Ramos (cell line): ENCODE results near the gene ZBTB7A.

Experiments used
- in situ Hi-C: fragments of 300-500 bp; cut with MboI; formaldehyde crosslinking; loops from one replicate; pipeline ENCODE4 v1.14.3; 2022; ENCODE audit warnings: low sequenced_read_pairs; ENCODE audit not compliant: unreplicated experiment

The ZBTB7A gene

GRCh38 chr19:4038661-4039423, 27.9 kb downstream of the ZBTB7A start:
- in situ Hi-C loops = no loop called here

- in situ Hi-C loops = no loop called here
Observed at GRCh38 chr19:4038057-4038456, 28.6 kb downstream of the ZBTB7A start.

DNA sequence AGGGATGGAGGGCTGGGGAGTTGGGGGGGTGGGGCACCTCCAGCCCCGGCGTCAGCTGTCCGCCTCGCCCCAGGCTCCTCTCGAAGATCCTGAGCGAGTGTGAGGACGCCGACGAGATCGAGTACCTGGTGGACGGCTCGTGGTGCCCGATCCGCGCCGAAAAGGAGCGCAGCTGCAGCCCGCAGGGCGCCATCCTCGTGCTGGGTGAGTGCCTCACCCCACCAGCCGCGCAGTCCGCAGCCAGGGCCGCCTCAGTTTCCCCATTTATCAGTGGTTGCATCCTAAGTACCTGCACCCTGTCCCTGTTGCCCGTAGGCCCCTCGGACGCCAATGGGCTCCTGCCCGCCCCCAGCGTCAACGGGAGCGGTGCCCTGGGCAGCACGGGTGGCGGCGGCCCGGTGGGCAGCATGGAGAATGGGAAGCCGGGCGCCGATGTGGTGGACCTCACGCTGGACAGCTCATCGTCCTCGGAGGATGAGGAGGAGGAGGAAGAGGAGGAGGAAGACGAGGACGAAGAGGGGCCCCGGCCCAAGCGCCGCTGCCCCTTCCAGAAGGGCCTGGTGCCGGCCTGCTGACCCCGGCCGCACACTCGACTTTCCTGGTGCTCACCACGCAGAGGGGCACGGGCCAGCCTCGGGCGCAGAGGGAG, 29.3 kb downstream of the ZBTB7A start:
- in situ Hi-C loops = no loop called here

- in situ Hi-C loops = no loop called here
Observed at GRCh38 chr19:4036576-4037300, 30.0 kb downstream of the ZBTB7A start.

DNA sequence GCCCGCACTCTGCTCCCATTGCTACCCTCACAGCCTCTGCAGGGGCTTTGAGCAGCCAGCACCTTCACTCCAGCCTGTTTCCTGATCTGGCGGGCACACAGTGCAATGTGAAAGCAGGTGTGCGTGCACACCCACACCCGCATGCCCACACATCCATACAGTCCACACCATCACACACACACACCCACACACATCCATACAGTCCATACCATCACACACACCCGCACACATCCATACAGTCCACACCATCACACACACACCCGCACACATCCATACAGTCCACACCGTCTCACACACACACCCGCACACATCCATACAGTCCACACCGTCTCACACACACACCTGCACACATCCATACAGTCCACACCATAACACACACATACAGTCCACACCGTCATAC, 31.1 kb downstream of the ZBTB7A start:
- in situ Hi-C loops = no loop called here

GRCh38 chr19:4035018-4035566, 31.6 kb downstream of the ZBTB7A start:
- in situ Hi-C loops = no loop called here

GRCh38 chr19:4034048-4035017, 32.4 kb downstream of the ZBTB7A start:
- in situ Hi-C loops = no loop called here

DNA sequence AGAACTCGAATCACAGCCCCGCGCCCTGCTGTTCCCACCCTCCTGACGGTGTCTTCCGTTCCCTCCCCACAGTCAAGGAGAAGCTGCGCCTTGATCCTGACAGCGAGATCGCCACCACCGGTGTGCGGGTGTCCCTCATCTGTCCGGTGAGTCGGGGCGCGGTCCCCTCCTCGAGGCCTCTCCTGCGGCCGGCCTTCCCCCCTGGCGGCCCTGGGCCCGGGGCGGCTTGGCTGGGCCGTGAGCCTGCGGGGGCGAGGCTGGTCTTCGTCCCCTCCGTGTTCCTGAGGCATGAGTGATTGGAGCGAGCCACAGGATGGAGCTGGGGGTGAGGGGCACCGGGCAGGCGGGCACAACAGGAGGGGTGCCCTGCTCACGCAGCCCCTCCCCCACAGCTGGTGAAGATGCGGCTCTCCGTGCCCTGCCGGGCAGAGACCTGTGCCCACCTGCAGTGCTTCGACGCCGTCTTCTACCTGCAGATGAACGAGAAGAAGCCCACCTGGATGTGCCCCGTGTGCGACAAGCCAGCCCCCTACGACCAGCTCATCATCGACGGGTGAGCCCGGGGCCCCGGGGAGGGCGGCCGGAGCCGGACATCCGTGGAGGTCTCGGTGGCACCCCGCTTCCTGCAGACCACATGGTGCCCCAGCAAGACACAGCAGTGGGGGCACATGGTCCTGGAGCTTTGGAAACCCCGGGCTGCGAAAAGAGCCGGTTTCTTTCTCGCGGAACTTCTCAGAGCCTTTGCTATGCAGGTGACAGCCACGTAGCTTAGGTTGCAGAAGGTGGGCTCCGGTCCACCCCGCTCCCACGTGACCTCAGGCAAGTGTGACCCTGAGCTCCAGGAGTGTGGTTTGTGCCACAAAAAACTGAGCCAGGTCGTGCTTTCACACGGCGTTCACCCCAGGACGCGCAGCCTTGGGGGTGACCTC, 33.4 kb downstream of the ZBTB7A start:
- in situ Hi-C loops = no loop called here

DNA sequence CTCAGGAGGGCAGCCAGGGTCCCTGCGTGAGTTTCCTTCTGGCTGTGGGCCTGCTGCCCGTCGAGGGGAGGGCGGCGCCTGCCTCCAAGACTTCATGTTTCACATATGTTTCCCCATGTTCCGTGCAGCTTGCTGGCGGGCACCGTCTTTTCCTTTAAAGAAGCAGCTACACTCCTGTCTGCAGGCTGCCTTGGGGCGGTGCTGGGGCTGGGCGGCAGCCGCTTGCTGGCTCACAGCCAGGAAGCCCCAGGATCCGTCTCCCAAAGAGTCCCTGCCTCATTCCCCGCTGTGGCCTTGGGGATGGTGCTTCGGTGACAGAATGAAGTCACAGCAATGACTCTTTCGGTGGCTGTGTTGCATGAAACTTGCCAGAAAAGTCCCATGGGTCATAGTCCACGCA, 34.3 kb downstream of the ZBTB7A start:
- in situ Hi-C loops = no loop called here

GRCh38 chr19:4031420-4031819, 35.3 kb downstream of the ZBTB7A start:
- in situ Hi-C loops = no loop called here

- in situ Hi-C loops = no loop called here
Observed at GRCh38 chr19:4030981-4031380, 35.7 kb downstream of the ZBTB7A start.

- in situ Hi-C loops = no loop called here
Observed at GRCh38 chr19:4030552-4030951, 36.1 kb downstream of the ZBTB7A start.

DNA sequence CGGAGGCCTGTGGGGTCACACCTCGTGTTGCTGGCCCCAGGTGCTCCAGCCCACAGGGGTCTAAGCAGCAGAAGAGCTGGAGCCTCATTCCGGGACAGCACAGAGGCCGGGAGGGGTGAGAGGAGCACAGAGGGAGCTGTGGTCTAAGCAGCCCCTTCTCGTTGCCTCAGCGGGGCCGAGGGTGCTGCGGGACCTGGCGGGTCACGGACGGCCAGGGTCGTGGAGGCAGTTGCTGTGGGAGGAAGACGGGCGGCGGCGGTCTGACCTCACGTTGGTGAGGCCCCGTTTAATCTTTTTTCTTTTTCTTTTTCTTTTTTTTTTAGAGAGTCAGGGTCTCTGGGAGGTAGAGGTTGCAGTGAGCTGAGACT, 37.5 kb downstream of the ZBTB7A start:
- in situ Hi-C loops = no loop called here

- in situ Hi-C loops = no loop called here
Observed at GRCh38 chr19:4028334-4029246, 38.1 kb downstream of the ZBTB7A start.

- in situ Hi-C loops = no loop called here
Observed at GRCh38 chr19:4027146-4027545, 39.6 kb downstream of the ZBTB7A start.

DNA sequence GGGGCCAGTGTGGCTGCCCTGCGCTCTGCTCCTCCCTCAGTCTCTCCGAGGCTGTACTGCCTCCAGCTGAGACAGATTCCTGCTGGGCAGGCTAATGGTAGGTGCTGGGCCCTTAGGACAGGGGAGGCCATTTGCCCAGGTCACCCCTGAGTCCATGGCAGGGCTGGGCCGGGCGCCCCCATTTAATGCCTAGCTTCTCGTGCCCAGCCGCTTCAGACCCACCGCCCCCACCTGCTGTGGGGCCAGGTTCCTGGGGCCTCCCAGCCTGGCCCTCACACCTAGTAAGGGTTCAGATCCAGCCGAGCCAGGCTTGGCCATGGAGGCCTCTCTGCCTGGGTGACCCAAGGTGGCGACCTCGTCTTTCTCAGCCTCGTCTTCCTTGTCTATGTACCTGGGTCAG, 41.4 kb downstream of the ZBTB7A start:
- in situ Hi-C loops = no loop called here

DNA sequence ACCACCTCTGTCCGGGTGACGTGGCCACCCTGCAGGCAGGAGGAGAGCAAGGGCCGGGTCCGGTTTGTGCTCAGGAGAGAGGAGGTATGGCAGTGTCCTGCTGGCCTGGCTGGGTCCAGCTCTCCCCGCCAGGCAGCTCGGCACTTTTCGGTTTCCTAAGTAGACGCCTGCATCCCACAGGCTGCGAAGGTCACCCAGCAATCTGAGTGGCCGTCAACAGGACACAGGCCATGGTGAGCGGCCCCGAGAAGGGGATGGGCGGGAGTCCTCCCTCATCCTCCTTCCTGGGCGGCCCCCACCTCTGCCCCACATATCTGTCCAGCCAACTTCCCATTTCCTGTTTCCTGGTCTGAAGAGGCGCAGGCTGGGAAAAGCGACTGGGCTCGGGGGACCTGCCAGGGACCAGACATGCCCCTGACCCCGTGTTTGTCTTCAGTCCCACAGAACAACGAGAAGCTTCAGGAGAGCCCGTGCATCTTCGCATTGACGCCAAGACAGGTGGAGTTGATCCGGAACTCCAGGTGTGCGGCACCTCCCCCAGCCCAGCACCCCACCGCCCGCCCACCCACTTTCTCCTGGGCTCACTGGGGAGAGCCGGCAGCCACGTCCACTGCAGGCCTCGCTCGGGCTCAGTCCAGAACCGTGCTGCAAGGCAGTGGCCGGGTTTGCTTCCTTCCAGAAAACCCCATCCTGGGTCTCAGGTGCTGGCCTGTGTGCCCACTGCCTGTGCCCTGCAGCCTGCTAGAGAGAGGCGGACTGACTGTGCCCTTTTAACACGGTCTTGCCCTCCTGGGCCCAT, 42.9 kb downstream of the ZBTB7A start:
- in situ Hi-C loops = no loop called here
